GM18517 (cell line): Measurements from ENCODE around the gene NUP43.
"Not testable (repeated sequence)": the region's sequence is repeated elsewhere in the genome, so short reads cannot be mapped to it uniquely, and the experiment has no call there.

Experiments
- ATAC-seq: cut with Tn5 transposase; IDR thresholded peaks from one replicate; pipeline ENCODE4 v1.9.1; 2021; ENCODE audit warnings: mild to moderate bottlenecking, moderate library complexity; ENCODE audit not compliant: unreplicated experiment

The NUP43 gene, protein sequence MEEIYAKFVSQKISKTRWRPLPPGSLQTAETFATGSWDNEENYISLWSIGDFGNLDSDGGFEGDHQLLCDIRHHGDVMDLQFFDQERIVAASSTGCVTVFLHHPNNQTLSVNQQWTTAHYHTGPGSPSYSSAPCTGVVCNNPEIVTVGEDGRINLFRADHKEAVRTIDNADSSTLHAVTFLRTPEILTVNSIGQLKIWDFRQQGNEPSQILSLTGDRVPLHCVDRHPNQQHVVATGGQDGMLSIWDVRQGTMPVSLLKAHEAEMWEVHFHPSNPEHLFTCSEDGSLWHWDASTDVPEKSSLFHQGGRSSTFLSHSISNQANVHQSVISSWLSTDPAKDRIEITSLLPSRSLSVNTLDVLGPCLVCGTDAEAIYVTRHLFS

DNA sequence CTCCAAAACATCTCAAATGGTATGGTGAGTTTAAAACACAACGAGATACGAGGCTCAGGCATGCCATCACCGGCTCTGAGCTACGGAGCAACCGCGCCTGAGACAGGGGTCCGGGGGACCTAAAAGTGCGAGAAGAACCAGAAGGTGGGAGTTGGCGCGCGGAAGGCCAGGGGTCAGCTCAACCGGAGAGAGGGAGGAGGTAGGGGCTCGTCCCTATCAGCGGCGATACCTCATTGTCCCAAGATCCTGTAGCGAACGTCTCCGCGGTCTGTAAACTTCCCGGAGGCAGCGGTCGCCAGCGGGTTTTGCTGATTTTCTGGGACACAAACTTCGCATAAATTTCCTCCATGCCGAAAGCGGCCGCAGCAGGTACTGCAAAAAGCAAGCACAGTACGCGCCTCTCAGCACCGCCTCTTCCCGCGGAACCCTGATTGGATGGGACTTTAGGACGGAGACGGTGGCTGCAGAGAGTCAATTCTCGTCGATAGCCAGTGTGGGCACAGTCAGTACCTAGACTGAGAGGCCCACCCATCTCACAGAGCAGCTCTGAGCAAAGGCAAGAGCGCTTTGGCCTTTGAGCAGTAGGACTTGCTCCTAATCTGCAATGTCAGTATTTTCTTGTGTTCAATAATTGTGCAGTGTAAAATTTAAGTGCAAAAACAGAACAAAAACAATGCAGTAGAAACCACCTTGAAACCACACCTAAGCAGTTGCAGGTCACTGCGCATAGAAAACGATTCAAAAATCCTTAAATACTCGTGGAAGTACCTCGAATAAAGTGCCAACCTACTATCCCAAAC is at the start of gene NUP43:
TSS of gene NUP43 (minus strand) at position 383 of the 800 bp plus-strand sequence. CDS start at position 349, 34 bp downstream.
- peak; percentile 73 for ATAC-seq

DNA sequence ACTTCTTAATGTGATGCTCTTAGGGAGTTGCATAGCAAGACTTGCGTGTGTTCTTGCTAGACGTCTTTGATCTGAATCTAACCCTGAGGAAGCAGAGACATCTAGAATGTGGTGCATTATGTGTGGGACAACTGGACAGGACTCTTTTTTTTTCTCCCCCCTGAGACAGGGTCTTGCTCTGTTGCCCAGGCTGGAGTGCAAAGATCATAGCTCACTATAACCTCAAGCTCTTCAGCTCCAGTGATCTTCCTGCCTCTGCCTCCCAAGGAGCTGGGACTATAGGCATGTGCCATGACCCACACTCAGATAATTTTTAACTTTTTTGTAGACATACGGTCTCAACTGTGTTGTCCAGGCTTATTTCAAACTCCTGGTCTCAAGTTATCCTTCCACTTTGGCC is 37.2 kb upstream of the NUP43 start:
- ATAC-seq: no peak

DNA sequence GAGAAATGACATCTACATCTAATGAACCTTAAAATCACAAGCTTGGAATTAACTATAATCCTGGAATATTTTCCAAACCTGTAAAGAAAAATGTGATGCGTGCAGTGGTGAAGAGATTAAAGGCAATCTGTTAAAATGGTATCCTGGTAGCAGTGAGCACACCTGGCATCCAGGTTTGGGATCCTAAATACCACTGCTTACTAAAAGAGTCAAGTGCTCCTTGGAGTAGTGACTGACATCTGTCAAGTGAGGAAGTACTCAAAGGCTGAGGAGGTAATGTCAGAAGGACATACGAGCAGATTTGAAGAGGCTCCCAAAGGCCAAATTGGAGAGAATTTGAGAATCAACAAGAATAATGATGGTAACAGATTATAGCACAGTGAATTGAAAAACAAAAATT is 36.0 kb upstream of the NUP43 start:
- ATAC-seq: no peak

DNA sequence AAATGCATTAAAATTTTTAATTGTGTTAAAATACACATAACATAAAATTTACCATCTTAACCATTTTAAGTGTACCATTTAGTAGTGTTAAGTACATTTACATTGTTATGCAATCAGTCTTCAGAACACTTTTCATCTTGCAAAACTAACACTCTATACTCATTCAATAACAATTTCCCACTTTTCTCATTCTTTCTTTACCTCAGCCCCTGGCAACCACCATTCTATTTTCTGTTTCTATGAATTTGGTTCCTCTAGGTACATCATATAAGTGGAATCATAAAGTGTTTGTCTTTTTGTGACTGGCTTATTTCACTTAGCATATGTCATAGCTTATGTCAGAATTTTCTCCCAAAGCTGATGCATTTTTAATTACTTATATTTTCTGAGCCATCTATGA is 35.4 kb upstream of the NUP43 start:
- no peak for ATAC-seq

DNA sequence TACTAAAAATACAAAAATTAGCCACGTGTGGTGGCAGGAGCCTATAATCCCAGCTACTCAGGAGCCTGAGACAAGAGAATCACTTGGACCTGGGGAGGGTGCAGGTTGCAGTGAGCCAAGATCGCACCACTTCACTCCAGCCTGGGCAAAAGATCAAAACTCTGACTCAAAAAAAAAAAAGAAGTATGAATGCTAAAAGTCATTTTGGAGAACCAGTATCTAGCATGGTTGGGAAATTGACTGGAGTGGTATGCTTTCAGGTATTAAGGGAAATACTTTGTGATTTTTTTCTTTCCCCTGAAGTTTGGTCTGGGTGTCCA is 33.3 kb upstream of the NUP43 start:
- ATAC-seq: no peak

DNA sequence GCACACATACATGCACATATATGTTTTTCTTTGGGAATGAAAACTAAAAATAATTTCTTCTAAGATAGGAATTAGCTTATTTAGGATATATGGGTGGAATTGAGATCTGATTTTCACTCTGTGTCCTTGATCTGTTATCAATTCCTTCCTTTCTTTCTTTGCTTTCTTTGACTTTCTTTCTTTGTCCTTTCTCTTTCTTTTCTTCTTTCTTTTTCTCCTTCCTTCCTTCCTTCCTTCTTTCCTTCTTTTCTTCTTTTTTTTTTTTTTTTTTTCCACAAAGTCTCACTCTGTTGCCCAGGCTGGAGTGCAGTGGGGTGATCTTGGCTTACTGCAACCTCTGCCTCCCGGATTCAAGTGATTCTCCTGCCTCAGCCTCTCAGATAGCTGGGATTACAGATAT is 31.3 kb upstream of the NUP43 start:
- ATAC-seq: no peak

DNA sequence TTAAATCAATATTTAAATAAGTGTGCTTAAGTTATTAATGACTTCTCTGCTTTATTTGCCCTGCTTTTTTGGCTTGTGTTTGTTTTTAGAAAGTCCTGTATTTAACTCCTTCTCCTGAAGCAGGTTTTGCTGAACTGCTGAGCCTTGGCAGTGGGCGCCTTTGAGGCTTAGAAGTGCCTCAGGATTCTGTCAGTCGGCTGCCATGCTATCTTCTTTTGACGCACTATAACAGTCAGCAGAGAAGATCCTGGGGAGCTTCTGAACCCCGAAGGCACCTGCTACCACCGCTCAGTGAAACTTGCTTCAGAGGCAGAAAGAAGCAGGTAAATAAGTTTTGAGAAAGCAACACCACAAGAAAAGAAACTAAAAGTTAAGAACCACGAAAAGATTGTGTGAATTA is 25.6 kb upstream of the NUP43 start:
- no peak for ATAC-seq

DNA sequence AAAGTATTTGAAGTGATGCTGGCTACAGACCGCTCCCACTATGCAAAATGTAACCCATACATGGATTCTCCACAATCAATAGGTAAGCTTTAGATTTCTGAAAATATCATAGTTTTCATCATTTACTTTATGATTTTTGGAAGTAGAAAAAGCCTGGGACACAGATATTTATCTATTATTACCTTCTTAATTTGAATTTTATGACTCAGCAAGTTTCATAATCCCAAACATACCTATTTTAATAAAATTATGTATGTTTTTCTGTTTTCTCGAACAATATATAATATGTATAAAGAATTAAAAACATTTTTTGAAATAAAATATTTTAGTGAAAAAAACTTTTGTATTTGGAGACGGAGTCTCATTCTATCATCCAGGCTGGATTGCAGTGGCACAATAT is 24.9 kb upstream of the NUP43 start:
- ATAC-seq: no peak

DNA sequence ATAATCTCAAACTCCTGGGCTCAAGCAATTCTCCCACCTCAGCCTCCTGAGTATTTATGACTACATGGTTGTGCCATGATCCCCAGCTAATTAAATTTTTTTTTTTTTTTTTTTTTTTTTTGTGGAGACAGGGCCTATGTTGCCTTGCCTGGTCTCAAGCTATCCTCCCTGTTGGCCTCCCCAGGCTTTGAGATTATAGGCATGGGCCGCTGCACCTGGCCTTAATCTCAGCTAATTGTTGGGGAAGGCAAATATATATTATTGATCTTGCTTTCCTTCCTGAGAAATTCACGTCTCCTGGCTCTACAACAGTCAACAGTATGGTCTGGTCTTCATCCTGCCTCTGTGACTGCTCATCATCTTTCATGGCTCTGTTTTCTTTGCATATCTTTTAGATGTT is 23.3 kb upstream of the NUP43 start:
- ATAC-seq: no peak

DNA sequence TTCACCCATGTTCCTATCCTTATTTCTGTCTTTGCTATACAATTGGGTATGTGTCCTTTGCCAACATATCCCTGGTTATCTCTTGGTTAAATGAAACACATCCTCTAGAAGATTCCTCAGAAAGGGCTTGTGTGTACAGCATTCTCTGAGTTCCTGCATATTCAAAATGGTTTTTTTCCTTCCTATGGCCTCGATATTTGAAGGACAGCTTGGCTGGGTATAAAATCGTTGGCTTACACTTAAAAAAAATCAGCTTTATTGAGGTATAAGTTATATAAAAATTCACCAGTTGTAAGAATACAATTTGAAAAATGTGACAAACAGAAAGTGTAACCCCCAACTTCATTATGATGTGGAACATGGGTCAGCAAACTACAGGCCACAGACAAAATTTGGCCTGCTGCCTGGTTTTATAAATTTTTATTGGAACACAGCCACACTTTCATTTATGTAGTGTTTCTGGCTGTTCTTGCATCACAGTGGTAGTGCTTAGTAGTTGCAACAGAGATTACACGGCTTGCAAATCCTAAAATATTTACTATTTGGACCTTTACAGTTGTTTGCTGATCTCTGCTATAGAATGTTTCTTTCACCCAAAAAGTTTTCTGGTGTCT is 19.9 kb upstream of the NUP43 start:
- ATAC-seq: no peak

DNA sequence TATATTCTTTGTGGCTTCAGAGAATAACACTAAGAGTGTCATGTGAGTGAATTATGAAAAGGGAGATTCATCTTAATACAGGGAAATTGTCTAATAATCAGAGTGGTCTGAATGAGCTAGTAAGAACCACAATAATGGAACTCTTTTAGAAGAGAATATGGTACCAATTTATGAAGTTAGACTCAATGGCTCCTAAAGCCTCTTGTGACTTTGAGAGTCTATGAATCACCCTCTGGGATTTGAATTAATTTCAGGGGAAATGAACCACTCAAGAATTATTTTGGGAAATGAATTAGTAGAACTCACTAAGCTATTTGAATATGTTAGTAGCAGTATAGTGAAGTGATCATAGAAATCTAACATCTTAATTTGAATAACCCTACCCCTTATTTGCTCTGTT is 17.5 kb upstream of the NUP43 start:
- ATAC-seq: no peak

DNA sequence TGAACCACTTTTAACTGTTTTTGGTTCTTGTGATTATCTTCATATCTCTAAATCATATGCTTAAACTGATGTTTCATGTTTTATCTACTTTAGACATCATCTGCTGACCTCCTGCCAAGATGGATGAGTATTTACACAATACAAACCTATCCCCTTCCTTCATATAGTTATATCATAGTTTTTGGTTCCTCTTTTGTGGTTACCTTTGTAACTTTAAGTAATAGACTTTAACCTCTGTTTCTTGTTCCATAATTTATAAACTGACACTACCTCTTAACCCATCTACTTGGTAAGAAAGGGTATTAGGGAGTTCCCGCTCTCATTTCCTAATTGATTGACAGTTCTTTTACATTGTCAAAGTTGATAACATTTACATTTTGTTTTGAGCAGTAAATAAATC is 15.1 kb upstream of the NUP43 start:
- ATAC-seq: peak; percentile 99

DNA sequence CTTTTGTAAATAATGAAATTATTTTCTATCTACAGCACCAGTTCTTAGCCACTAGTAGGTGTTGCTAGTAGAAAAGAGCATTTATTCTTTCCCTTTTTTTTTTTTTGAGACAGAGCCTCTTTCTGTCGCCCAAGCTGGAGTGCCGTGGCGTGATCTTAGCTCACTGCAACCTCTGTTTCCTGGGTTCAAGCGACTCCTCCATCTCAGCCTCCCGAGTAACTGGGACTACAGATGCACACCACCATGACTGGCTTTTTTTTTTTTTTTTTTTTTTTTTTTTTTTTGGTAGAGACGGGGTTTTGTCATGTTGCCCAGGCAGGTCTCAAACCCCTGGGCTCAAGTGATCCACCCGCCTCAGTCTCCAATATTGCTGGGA is 9.9 kb upstream of the NUP43 start:
- ATAC-seq: no peak

DNA sequence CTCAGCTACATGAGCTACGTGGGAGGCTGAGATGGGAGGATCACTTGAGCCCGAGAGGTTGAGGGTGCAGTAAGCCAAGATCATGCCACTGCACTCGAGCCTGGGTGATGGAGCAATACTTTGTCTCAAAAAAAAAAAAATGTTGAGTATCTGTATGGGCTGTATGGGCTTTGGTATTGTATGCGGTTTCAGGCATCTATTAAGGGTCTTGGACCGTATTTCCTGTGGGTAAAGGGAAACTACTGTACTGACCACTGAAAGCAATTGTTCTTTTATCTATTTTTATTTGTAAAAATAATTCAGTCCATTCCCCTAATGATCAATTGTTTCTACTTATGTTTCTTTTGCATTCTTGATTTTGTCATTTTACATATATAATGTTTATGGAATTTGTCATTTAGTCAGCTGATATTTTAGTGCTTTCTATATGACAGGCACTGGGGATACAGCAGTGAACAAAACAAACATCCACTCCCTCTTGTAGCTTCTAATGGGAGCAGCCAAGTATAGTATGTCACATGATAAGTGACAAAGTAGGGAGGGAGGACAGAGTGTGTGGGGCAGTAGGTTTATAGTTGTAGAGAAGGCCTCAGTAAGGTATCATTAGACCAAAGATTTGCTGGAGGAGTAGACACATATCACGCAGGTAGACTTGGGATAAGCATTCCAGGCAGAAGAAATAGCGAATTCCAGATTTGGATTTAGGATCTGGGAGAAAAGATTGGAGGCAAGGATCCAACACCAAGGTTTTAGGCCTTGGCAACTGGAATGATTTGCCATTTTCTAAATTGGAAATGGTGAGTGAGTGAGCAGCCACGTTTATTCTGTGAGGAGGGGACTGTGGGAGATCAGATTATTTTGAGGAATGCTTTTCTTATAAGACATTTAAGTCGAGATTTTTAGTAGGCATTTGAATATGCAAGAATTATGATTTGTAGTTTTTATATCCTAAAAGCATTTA is 9.3 kb upstream of the NUP43 start:
- peak; percentile 83 for ATAC-seq

DNA sequence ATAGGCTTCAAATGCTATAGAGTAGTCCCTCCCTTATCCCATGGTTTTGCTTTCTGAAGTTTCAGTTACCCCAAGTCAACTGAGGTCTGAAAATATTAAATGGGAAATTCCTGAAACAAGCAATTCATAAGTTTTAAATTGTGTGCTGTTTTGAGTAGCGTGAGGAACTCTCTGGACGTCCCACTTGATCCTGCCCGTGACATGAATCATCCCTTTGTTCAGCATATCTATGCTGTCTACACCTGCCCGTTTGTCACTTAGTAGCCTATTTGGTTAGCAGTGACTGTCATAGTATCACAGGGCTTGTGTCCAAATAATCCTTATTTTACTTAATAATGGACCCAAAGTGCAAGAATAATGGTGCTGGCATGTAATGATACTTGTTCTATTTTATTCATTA is 8.2 kb upstream of the NUP43 start:
- ATAC-seq: no peak

DNA sequence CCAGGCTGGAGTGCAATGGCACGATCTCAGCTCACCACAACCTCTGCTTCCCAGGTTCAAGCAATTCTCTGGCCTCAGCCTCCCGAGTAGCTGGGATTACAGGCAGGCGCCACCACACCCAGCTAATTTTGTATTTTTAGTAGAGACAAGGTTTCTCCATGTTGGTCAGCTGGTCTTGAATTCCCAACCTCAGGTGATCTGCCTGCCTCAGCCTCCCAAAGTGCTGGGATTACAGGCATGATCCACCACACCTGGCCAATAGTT is 7.0 kb upstream of the NUP43 start:
- not testable (repeated sequence) for ATAC-seq

DNA sequence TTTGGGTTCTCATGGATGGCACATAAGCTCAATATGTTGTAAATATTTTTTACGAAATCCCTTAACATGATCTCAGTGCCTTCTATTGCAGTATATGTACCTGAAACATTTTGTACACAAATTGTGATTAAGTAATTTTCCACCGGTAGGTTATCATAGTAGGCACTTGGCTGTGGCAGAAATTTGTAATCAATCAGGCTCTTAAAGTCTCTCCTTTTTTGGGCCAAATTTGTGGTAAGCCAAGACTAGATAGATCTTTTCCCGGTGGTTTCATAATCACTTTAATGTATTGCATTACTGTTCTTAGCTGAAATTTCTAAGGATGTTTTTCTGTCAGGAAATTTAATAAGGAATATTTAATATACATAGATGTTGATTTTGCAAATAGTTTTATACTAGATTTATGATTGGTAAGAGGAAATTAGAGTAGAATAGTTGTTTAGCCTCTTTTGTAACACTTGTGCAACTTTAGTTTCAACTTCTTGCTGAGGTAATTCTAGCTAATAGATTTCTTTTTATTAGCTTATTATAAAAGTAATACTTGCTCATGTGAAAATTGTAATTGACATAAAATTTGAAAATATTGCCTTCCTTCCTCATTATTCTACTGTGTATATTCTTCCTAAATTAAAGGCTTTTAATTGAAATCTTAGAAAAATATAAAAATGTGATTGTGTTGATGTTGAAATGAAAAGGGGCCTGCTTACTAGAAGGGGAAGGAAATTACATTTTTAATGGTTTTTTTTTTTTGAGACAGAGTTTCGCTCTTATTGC is 6.5 kb upstream of the NUP43 start:
- no peak for ATAC-seq

DNA sequence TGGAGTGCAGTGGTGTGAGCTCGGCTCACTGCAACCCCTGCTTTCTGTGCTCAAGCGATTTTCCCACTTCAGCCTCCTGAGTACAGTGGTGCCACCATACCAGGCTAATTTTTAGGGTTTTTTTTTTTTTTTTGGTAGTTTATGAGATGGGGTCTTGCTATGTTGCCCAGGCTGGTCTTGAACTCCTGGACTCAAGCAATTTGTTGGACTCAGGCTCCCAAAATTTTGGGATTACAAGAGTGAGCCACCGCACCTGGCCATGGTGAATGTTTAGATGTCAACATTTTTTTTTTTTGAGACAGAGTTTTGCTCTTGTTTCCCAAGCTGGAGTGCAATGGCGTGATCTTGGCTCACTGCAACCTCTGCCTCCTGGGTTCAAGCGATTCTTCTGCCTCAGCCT is 5.6 kb upstream of the NUP43 start:
- not testable (repeated sequence) for ATAC-seq

DNA sequence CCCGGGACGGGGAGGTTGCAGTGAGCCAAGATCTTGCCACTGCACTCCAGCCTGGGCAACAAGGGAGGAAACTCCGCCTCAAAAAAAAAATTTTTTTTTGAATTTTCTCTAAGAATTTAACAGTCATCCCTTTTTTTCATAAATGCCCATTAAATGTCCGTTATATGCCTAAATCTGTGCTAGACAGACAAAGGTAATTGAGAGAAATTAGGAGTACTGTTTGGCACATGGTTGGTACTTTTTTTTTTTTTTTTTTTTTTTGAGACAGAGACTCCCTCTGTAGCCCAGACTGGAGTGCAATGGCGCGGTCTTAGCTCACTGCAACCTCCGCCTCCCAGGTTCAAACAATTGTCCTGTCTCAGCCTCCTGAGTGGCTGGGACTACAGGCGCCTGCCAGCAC is 4.9 kb upstream of the NUP43 start:
- no peak for ATAC-seq

DNA sequence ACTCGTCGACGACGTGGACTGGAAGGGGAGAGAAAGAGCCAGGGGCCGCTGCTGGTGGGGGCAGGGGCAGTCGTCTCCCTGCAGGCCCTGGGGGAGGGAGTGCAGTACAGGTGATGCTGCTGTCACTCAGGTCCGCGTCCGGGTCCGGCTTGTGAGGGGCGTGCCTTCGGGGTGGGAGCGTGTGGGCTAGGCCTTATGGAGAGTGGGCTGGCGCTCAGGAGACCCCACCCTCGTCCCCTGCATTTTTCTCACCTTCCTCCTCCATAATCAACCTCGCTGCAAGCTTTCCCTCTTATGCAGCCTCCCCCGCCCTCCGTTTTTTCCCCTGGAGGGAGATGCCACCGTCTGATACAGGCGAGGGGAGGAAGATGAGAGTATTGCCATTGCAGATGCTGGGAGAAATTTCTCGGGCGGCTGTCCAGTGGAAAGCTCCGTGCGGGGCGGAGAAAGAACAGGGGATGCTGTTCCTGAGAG is 3.8 kb upstream of the NUP43 start:
- peak; percentile 23 for ATAC-seq
